SK-MEL-5 (cell line): ENCODE results near the gene HSD17B1. TPM values are rescaled to one million over a fixed set of nuclear protein-coding genes. Genes with fewer than 3 reads are reported as not detected.

Experiments used
- DNase-seq: peaks from one replicate; pipeline ENCODE4 v3.0.0-alpha.2; 2016; ENCODE audit warnings: low read depth, low spot score
- in situ Hi-C: cut with HindIII; loops from 2 replicates; pipeline ENCODE4 v1.10.0; 2016; ENCODE audit warnings: low sequenced_read_pairs, high pct_unique_total_duplicates, low pct_unique_long_range_greater_than_20kb
- total RNA-seq: library from RNA; depleted of rRNA; stranded (reverse); fragments of >200 nt; shearing (Covaris generic); gene quantifications from 2 replicates; pipeline ENCODE4 v1.2.3, GENCODE V29; 2014

HSD17B1 gene
- total RNA-seq, 1 experiment from 2014 or later = 0.82 TPM

DNA sequence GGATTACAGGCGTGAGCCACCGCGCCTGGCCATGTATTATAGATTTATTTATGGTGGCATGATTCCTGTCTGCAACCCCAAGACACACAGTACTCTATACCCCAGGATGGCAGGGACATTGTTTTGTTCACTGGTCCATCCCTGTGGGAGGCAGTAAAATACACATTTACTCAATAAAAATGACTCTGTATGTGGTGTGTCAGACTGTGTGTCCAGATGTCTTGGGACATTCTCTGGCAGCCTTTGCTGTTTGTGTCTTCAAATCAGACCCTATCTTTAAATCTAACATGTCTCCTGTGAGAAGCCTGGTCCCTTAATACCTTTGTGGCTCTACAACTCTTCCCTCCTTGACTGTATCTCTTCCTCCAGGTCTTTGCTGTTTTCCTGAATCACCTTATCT, 7.5 kb downstream of the HSD17B1 start:
- no peak for DNase-seq
- in situ Hi-C loops = no loop called here

DNA sequence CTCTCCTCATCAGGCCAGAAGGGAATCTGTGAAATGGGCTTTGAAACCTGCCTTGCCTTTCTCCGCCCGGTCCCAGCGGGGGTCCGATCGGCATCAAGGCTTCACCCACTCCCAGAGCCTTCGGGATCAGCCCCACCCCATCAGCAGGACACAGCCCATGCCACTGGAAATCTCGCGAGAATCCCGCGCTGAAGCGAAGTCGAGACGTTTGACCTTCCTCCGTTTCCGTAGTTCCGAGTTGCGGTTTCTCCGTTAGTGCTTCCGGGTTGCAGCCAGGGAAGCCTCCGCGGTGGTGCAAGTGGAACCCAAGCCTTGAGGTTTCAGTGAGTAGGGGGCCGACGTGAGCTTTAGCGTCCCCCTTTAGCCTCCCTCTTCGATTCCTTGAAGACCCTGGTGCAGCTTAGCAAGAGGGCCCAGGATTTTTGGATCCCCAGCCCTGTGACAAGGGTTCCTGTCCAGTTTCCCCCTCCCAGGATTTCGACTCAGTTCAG, 9.2 kb downstream of the HSD17B1 start, which contains the start of gene COASY:
Gene COASY (plus strand): TSS at position 252 of the 491 bp plus-strand sequence. CDS start 475 bp downstream, outside the sequence.
- peak; percentile 98 for DNase-seq
- in situ Hi-C loops = no loop called here

DNA sequence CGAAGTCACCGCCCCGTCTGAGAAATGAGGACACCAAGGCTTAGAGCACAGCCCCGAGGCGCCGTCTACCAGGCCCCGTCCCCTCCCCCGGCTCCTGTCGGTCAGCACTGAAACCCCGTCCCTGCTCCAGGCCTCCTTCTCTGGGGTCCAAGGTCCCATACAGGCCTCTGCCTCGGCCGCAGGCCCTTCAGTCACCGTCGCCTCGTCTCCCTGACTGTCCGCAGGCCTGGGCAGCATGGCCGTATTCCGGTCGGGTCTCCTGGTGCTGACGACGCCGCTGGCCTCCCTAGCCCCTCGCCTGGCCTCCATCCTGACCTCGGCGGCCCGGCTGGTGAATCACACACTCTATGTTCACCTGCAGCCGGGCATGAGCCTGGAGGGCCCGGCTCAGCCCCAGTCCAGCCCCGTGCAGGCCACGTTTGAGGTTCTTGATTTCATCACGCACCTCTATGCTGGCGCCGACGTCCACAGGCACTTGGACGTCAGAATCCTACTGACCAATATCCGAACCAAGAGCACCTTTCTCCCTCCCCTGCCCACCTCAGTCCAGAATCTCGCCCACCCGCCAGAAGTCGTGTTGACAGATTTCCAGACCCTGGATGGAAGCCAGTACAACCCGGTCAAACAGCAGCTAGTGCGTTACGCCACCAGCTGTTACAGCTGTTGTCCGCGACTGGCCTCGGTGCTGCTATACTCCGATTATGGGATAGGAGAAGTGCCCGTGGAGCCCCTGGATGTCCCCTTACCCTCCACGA, 9.8 kb downstream of the HSD17B1 start:
- in situ Hi-C loops = no loop called here
- DNase-seq = no peak

DNA sequence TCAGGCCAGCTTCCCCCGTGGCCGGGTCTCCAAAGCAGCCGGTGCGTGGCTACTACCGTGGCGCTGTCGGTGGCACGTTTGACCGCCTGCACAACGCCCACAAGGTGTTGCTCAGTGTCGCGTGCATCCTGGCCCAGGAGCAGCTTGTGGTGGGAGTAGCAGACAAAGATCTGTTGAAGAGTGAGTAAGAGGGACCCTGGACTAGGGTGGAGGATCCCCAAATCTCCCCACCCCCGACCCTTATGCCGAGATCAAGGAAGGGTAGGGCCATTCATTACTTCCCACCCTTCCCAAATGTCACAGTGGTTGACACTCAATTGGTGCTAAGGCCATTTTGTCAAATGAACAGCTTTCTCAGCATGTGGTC, 10.4 kb downstream of the HSD17B1 start:
- no peak for DNase-seq
- in situ Hi-C loops = no loop called here

DNA sequence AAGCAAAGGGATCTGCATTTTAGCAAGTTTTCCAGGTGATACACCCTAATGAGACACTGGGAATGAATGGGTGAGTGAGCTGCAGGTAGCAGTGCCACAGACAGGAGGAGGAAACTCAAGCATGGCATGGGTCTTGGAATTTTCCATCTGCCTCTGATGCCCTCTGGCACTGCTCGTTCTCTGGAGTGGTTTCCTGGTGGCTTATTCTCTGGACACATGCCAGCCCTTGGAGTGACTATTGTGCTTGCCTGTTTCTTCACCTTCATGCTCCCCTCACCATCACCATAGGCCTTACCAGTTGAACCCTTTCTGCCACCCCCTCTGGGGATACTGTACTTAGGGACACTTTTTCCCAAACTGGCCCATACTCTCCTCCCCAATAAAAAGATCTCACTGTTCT, 10.8 kb downstream of the HSD17B1 start:
- no peak for DNase-seq
- in situ Hi-C loops = no loop called here

DNA sequence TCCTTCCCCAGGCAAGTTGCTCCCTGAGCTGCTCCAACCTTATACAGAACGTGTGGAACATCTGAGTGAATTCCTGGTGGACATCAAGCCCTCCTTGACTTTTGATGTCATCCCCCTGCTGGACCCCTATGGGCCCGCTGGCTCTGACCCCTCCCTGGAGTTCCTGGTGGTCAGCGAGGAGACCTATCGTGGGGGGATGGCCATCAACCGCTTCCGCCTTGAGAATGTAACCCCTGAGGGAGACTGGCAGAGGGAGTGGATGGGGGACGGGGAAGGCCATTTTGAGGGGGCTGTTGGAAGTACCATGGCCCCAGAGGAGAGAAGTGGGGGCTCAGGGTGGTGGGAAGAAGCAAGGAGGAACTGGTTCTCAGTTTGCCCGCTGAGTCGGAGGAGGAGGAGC, 11.2 kb downstream of the HSD17B1 start:
- no peak for DNase-seq
- in situ Hi-C loops = no loop called here

DNA sequence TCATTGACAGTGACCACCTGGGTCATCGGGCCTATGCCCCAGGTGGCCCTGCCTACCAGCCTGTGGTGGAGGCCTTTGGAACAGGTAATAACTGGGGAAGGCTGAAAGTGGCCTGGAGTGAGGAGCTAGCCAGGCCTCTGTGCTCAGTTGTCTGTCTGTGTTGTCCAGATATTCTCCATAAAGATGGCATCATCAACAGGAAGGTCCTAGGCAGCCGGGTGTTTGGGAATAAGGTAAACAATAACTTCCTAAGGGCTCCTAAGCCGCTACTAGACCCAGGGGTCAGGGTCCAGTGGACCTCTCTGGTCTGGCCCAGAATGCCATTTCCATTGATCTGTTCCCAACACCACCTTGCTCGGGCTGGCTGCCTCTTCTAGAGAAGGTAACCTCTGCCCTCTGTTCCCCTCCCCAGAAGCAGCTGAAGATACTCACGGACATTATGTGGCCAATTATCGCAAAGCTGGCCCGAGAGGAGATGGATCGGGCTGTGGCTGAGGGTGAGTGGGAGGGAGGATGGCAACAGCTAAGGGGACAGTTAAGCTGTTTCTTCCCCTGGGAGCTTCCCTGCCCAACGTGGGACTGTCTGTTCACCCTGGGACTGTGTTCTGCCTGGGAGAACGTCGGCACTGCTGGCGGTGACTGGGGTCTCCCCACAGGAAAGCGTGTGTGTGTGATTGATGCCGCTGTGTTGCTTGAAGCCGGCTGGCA, 12.2 kb downstream of the HSD17B1 start:
- no peak for DNase-seq
- in situ Hi-C loops = no loop called here

DNA sequence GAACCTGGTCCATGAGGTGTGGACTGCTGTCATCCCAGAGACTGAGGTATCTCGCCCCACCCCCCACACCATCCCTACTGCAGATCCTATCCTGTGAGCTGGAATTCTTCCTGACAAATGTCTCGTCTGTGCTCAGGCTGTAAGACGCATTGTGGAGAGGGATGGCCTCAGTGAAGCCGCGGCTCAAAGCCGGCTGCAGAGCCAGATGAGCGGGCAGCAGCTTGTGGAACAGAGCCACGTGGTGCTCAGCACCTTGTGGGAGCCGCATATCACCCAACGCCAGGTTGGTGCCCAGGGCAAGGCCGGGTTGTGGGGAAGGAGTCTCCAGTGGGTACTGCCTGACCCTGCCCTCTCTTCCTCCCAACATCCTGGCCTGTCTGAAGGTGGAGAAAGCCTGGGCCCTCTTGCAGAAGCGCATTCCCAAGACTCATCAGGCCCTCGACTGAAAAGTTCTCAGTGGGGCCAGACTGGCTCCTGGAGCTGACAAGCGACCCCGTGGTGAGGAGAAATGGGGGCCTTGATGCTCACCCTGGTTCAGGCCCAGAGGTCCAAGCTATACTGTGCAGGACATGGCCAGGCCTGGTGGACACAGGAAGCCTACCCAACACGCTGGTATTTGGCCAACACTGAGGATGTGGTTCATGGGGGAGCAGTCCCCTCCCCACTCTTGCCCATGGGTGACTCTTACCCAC, 12.9 kb downstream of the HSD17B1 start:
- in situ Hi-C loops = no loop called here
- DNase-seq = no peak

DNA sequence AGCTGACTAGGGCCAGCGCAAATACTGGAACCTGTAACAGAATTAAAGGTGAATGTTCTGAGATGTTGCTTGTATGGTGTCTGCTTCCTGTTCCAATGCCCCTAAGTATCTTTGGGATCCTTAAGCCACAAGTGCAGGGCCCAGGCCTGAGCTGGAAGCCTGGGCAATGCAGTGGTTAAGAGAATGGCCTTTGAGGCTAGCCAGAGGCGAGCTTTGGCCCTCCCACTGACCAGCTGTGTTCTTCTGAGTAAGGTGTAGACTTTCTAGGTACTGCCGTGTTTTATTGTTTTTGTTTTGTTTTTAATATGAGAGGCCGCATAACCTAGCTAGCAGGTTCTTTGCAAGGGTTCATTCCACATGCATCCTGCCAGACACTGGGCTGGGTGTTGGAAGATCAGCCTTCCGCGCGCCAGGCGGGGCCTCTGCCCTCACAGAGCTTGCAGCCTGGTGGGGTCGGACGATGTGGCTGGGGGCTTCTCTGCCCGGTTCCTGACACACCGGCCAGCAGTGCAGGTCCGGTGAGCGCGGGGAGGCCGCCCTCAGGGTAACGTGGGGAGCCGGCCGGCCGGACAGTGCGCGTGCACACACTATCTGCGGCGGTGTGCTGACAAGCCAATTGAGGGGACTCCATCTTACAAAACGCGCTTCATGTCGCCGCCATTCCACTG, 13.6 kb downstream of the HSD17B1 start:
- in situ Hi-C loops = no loop called here
- no peak for DNase-seq

DNA sequence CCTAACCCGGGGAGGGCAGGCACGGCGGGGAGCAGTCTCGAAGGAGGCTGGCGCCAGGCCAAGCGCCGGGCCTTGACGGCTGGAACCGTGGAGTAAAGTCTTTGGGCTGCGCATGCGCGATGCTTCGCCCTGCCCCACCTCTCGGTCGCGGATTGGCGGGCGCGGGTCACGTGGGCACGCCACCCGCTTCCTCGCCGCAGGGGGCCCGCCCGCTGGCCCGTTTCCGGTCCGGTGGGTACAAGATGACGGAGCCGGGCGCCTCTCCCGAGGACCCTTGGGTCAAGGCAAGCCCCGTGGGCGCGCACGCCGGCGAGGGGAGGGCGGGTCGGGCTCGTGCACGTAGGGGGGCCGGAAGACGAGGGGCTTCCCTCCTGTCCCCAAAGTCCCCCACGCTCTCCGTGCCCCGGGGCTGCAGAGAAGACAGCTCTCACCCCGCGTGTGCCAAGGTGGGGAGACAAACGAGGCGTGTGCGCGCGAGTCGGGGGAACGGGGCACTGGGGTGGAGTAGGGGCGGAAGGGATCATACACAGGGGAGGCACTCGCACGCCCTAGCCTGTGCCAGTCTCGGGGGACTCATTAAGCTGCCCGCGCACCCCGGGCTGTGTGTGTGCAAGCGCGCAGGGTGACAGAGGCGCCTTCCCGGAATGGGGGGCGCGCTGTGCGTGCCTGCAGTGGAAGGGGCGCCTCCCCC, 14.3 kb downstream of the HSD17B1 start, which contains the start of gene MLX:
Gene MLX (plus strand): TSS at position 218 of the 691 bp plus-strand sequence. CDS start 25 bp downstream, at position 243.
- in situ Hi-C loops = no loop called here
- DNase-seq = peak; percentile 91

DNA sequence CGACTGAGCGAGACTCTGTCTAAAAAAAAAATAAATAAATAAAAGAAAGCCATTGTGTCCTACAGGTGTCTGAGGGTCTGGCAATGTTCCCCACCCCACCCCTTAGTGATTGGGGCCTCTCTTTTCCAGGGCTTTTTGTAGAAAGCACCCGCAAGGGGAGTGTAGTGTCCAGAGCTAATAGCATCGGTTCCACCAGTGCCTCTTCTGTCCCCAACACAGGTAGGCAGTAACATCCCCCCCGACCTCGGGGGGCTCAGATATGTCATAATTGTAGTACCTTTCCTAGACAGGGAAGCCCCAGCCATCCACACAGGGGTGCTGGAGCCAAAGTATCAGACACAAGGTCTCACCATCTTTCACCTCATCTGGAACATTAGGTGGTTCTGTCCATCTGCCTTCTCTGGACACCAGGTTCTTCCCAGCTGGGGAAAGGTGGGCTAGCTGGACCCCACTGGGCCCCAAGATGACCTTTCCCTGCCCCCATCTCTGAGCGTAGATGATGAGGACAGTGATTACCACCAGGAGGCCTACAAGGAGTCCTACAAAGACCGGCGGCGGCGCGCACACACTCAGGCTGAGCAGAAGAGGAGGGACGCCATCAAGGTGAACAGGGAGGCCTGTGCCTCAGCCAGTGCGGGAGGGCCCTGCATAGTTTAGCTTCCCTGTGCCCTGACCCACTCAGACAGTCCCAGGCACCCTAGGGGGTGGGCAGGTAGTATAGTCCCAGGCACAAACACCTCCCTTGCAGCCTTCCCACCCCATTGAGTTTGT, 15.8 kb downstream of the HSD17B1 start:
- DNase-seq = no peak
- in situ Hi-C loops = no loop called here

DNA sequence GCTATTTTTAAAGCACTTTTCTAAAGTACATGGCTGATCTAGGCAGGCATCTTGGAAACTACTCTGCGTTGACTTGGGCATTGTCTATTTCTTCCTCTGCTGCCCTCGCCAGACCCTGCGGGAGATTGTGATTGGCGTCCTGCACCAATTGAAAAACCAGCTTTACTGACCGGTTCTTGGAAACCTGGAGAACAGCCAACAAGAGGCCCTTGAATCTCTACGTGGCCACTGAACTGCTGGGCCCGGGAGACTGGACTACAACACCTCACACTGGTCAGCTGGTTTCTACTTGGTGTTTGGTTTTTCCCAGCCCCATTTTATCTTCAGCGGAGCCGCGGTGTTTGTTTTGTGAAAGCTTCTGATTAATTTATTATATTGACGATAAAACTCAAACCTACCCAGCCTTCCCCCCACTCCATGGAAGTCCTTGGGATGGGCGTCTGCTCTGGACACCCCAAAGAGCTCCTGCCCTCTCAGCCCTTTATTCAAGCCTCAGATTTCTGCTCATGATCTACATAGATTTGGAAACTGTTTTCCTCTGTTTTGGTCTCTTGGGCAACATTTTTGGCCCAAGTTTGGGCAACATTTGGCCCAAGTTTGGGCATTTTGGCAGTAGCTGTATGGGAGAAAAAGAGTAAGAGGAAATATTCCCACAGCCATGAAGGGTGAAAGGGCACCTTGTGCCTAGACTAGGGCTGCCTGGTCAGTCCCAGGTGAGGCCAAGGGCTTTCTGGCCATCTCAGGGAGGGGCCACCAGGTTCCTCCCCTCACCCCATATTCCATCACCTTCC, 18.9 kb downstream of the HSD17B1 start:
- in situ Hi-C loops = no loop called here
- DNase-seq = no peak

DNA sequence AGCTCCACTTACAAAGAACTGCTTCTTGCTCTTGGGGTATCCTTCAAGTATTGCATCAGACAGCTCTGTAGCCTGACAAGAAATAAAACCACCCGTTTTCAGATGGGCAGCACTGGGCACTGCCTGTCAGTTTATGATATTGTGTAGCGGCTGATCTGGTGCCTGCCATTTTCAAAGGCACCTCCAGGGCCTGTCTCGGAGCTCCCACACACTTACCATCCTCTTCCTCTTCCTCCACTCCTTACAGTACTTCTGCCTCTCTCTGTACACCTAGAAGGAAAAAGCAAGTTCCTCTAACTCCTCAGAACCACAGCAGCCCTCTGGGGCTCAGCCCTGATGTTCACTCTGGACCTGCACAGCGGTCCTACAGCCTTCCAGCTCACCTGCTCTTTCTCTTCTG, 20.4 kb downstream of the HSD17B1 start:
- in situ Hi-C loops = no loop called here
- DNase-seq = no peak

DNA sequence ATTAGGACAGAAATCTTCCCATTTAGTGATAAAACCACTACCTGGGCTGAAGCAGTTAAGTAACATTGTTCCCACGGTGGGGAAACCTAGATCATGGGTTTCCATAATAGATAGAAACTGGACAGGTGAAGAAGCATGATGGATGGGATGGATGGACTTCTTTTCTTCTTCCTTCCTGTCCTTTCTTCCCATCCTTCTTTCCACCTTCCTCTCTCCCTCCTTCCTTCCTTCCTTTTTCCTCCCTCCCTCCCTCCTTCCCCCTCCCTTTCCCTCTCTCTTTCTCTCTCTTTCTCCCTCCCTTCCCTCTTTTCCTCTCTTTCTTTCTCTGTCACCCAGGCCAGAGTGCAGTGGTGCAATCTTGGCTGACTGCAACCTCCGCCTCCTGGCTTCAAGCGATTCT, 21.7 kb downstream of the HSD17B1 start:
- DNase-seq = no peak
- in situ Hi-C loops = no loop called here

DNA sequence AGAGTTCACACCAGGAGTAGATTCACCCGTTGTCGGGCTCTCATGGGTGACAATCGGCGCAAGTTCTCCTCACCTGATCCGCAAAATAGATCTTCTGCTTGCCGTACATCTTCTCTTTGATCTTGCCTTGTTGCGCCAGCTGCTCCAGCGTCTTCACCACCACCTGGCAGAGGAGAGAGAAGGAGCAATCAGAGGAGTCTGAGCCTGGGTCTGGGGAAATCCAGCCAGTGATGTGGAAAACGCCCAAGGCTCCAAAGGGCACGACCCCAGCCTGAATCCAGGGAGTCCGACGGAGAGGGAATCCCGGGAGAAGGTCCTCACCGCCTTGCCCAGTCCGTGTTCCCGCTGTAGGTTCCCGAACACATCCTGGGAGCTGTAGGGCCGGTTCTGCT, 24.4 kb downstream of the HSD17B1 start:
- in situ Hi-C loops = no loop called here
- no peak for DNase-seq
